GM18508 (cell line): ENCODE data around the gene SETD7.

Experiments
- ATAC-seq: cut with Tn5 transposase; IDR thresholded peaks from one replicate; pipeline ENCODE4 v1.9.1; 2021; ENCODE audit warnings: moderate number of reproducible peaks; ENCODE audit not compliant: insufficient read depth, unreplicated experiment

SETD7 gene

GRCh38 chr4:139556071-139556723 is at the start of gene SETD7:
Gene SETD7, minus strand, starts transcription at chr4:139556219. Its CDS starts 82 bp downstream, at chr4:139556137.
- no peak for ATAC-seq

- ATAC-seq: no peak
Observed at GRCh38 chr4:139605516-139605915, 49.5 kb upstream of the SETD7 start.

GRCh38 chr4:139603576-139604410 is 47.8 kb upstream of the SETD7 start:
- no peak for ATAC-seq

GRCh38 chr4:139602776-139603360 is 46.8 kb upstream of the SETD7 start:
- ATAC-seq: no peak

- no peak for ATAC-seq
Observed at GRCh38 chr4:139600662-139601061, 44.6 kb upstream of the SETD7 start.

- ATAC-seq: no peak
Observed at GRCh38 chr4:139599594-139600374, 43.8 kb upstream of the SETD7 start.

GRCh38 chr4:139599076-139599475 is 43.1 kb upstream of the SETD7 start:
- ATAC-seq: no peak

GRCh38 chr4:139596684-139597279 is 40.8 kb upstream of the SETD7 start:
- no peak for ATAC-seq

GRCh38 chr4:139596034-139596683 is 40.1 kb upstream of the SETD7 start:
- ATAC-seq: no peak

DNA sequence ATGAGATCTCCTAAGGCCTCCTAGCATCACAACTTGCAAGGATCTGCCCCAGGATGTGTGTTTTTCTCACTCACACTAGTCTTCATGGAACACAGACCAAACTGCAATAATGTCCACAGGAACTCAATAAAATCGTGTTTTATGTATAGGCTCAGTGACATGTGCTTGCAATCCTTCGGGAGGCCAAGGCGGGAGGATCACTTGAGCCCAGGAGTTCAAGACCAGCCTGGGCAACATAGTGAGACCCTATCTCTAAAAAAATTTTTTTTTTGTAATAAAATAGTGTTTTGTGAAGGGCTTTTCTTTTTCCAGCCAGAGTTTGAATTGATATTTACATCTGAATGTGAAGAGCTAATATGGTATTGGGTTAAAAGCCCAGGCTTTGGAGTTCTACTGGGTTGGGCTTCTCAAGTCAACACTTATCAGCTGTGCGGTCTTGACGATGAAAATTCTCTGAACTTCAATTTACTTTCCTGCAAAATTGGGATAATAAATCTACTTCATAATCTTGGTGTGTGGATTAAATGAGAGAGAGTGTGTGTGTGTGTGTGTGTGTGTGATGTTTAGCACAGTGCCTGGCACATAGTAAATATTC is 38.7 kb upstream of the SETD7 start:
- no peak for ATAC-seq

- no peak for ATAC-seq
Observed at GRCh38 chr4:139593091-139593564, 37.1 kb upstream of the SETD7 start.

DNA sequence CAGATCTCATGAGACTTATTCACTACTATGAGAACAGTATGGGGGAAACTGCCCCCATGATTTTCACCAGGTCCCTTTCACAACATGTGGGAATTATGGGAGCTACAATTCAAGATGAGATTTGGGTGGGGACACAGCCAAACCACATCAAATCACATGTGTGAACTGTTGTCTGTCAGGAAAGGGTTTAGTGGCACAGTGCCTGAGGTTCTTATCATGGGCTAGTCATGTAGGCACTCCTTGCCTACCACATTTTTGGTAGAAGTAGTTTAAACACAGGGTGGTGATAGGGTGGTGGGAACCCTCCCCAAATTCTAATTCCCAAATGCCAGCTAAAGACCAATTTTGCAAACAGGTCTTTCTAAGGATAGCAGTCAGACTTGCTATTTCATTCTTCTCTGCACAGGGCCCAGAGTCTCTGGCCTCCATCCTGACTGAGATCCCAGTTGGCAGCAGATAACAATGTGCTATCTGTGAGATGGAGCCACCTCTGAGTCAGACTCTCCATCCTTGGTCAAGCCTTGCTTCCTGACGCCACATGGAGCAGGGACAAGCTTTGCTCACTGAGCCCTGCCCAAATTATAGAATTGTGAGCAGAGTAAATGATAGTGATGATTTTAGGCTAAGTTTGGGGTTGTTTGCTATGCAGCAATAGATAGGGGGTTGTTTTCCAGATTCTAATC is 33.5 kb upstream of the SETD7 start:
- no peak for ATAC-seq

DNA sequence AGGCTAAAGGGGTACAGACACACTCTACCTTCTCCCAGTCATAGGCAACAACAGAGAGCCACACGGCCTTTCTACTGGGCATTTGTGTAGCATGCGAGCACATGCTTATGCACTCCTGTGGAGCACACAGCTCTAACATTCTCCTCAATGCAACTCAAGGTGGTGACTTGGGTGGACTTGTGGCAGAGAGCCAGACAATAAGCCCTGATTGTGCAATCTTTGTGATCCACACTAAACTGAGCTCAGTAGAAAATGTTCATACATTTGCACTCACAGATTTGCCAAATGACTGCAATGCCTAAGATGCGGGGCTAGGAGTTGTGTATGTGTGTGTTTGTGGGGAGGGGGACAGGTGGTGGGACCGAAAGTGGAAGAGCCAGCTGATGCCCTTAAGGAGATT is 31.4 kb upstream of the SETD7 start:
- ATAC-seq: no peak

DNA sequence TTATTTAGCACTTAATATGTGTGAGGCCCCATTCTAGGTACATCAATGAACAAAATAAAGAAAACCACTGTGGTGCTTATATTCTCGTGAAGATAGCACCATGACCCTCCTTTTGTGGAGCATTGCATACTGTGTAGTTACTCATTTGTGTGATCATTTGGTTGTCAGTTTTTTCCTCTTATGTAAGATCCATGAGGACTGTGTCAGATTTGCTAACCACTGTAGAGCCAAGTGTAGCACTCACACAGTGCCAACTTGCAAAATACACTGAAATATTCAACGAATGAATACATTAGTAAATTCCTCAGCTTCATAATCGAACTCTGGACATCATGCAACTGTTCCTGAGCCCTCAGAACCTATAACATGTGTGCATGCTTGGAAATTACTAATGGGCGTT is 29.5 kb upstream of the SETD7 start:
- no peak for ATAC-seq

DNA sequence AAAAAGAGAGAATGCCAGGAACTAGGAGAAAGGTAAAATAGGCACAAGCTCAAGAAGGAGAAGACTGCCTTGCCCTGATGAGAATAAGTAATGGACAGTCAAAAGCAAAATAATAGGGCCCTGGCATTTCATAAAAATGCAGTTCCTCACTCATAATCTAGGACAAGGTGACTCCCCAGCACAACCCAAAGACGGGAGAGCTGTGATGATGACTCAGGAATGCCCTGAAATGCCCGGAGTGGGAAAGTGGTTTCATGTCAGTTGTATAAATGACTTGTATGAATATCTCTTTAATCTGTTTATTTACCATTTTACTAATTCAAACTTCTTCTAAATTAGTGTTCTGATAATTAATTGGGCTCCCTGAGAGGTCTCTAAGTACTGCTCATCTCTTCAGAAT is 28.8 kb upstream of the SETD7 start:
- ATAC-seq: no peak

- no peak for ATAC-seq
Observed at GRCh38 chr4:139584013-139584412, 28.0 kb upstream of the SETD7 start.

DNA sequence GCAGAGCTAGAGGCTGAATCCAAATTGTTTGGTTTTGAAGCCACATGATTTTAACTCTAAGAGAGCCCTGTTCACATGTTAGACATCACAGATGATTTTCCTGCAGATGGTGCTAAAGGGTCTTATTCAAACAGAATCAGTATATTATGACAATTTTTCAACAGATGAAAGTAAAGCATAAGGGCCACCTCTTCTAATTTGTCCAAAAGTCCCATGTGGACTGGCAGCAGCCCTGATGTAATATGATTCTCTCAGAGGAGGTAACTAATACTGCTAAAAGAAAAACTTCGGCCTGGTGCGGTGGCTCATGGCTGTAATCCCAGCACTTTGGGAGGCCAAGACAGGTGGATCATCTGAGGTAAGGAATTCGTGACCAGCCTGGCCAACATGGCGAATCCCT is 26.0 kb upstream of the SETD7 start:
- ATAC-seq: no peak

DNA sequence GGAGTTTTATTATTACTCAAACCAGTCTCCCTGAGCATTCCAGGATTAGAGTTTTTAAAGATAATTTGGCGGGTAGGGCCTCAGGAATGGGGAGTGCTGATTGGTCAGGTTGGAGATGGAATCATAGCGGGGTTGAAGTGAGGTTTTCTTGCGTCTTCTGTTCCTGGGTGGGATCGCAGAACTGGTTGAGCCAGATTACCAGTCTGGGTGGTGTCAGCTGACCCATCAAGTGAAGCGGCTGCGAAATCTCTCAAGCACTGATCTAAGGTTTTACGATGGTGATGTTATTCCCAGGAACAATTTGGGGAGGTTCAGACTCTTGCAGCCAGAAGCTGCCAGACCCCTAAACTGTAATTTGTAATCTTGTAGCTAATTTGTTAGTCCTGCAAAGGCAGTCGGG is 25.1 kb upstream of the SETD7 start:
- no peak for ATAC-seq

DNA sequence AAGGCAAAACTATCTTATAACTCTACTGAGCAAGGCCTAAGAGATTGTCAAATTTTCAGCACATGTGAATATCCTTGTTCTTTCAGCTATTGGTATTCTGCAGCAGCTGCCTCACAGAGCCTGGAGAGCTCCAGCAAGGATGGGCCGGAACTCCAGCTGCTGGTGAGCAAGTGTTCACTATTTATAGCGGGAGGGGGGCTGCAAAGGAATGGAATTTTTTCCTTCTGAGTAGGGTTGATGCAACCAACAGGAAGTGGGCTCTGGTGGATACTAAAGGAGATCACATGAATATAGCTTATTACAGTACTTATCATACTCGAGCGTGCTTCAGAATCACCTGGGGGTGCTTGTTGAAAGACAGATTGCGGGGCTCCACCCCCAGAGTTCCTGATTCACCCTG is 20.2 kb upstream of the SETD7 start:
- ATAC-seq: no peak
